ENCODE data around the gene KRT6B. TPM values are rescaled to one million over a fixed set of nuclear protein-coding genes. Genes with fewer than 3 reads are reported as not detected.

The KRT6B gene
- total and polyA plus RNA-seq, 8 donors = not detected

DNA sequence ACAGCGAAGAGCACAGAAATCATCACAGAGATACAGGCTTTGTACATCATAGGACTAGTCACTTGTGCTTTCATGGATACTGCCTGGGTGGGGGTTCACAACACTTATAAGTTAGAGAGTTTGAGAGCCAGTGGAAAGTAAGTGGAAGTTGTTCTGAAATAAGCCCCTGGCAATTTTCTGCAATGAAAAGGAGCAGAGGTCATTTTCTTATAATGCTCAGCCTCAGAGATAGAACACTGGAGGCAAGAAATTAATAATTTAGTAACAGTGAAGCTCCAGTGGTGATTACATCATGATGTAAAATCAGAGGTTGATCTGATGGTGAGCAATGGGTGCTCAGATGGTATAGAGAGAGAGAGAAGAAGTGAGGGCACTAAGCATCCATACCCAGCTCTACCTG, 35.3 kb upstream of the KRT6B start:
- TF ChIP-seq, protein P1, sequence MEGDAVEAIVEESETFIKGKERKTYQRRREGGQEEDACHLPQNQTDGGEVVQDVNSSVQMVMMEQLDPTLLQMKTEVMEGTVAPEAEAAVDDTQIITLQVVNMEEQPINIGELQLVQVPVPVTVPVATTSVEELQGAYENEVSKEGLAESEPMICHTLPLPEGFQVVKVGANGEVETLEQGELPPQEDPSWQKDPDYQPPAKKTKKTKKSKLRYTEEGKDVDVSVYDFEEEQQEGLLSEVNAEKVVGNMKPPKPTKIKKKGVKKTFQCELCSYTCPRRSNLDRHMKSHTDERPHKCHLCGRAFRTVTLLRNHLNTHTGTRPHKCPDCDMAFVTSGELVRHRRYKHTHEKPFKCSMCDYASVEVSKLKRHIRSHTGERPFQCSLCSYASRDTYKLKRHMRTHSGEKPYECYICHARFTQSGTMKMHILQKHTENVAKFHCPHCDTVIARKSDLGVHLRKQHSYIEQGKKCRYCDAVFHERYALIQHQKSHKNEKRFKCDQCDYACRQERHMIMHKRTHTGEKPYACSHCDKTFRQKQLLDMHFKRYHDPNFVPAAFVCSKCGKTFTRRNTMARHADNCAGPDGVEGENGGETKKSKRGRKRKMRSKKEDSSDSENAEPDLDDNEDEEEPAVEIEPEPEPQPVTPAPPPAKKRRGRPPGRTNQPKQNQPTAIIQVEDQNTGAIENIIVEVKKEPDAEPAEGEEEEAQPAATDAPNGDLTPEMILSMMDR (IDR thresholded peaks at IDR 0.05) = no peak
- H3K36me3 ChIP-seq = no peaks in the 10 kb centered on the region
- DNase-seq (no peak), ATAC-seq (no peak)
- intact Hi-C loops (cut with DNase I) = no loop called here
- H3K4me1 ChIP-seq = no peaks in the 10 kb centered on the region
- H3K9me3 ChIP-seq = peaks cover 0 to 7% of the 10 kb centered on the region in 2 donors
- H3K27me3 ChIP-seq = peaks cover 4 to 38% of the 10 kb centered on the region in 2 donors
- no peak overlapping the region for H3K4me3 ChIP-seq
- H3K27ac ChIP-seq = no peak overlapping the region

DNA sequence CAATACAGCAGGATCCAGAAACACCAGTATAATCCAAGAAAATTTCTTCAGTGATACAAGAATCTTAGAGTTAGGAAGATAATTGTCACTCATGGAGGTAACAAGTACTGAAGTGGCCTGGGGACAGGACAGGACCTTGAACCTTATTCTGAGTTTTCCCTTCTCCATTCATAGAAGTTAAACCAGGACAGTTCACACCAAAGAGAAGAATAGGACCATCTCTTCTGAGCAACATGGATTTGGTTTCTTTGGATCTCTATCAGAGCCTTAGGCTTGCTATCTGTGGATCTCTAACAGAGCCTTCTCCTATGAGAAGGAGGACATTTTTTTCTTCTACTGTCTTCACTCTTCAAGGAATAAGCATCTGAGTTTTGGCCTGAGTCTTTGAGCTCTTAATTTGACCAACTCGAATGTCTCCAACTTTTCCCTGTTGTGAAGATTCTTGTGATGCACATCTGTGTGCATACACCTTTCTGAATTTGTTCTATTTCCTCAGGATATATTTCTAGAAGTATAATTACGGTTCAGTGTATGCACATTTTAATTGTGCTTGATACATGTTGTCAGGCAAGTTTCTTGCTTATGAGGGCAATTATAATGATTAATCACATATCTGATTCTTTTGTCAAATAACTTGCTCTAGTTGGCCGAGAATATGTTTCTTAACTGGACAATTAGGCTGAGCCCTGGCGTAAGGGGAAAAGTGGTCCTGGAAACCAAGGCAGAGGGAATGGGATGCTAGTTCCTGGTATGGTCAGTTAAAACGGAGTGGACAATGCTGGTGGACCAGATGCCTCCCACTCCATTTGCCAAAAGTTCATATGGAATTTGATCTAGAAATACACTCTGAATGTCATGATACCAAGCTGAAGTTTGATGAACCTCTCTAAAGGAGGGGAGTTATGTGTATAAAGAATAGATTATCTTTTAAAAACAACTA, 34.5 kb upstream of the KRT6B start:
- TF ChIP-seq, protein P1 (IDR thresholded peaks at IDR 0.05) = no peak
- Histone ChIP-seq H3K36me3 (no peaks in the 10 kb centered on the region), H3K9me3 (peaks cover 0 to 7% of the 10 kb centered on the region in 2 donors), H3K27ac (no peak overlapping the region), H3K27me3 (peaks cover 4 to 33% of the 10 kb centered on the region in 2 donors), H3K4me1 (no peaks in the 10 kb centered on the region), H3K4me3 (no peak overlapping the region)
- DNase-seq = no peak
- intact Hi-C loops (cut with DNase I) = no loop called here
- no peak for ATAC-seq

DNA sequence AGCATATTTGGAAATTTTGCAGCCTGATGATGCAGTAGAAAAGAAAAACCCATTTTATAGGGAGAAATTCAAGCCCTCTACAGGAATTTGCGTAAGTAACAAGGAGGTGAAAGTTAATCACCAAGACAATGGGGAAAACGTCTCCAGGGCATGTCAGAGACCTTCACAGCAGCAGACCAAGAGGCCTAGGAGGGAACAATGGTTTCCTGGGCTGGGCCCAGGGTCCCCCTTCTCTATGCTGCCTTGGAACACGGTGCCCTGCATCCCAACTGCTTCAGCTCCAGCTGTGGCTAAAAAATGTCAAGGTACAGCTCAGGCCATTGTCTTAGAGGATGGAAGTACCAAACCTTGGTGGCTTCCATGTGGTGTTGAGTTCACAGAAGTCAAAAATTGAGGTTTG, 28.1 kb upstream of the KRT6B start:
- H3K4me3 ChIP-seq = no peak overlapping the region
- H3K4me1 ChIP-seq = no peaks in the 10 kb centered on the region
- no peaks in the 10 kb centered on the region for H3K36me3 ChIP-seq
- intact Hi-C loops (cut with DNase I) = no loop called here
- H3K9me3 ChIP-seq = peaks cover 0 to 6% of the 10 kb centered on the region in 2 donors
- DNase-seq (no peak), ATAC-seq (no peak)
- TF ChIP-seq, protein P1 (IDR thresholded peaks at IDR 0.05) = no peak
- H3K27me3 ChIP-seq = peaks cover 0 to 23% of the 10 kb centered on the region in 2 donors
- H3K27ac ChIP-seq = no peak overlapping the region

DNA sequence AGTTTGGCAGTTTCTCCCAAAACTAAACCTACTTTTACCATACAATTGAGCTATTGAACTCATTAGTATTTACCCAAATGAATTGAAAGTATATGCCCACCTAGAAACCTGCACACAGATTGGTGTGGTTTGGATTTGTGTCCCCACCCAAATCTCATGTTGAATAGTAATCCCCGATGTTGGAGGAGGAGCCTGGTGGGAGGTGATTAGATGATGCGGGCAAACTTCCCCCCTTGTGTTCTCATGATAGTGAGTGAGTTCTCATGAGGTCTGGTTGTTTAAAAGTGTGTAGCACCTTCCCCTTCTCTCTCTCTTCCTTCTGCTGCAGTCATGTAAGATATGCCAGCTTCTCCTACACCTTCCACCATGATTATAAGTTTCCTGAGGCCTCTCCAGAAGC, 25.7 kb upstream of the KRT6B start:
- Histone ChIP-seq H3K36me3 (no peaks in the 10 kb centered on the region), H3K4me1 (no peaks in the 10 kb centered on the region), H3K27me3 (peaks cover 0 to 8% of the 10 kb centered on the region in 2 donors), H3K9me3 (no peaks in the 10 kb centered on the region), H3K4me3 (no peak overlapping the region), H3K27ac (no peak overlapping the region)
- ATAC-seq = no peak
- DNase-seq = no peak
- intact Hi-C loops (cut with DNase I) = no loop called here
- TF ChIP-seq, protein P1 (IDR thresholded peaks at IDR 0.05) = no peak

DNA sequence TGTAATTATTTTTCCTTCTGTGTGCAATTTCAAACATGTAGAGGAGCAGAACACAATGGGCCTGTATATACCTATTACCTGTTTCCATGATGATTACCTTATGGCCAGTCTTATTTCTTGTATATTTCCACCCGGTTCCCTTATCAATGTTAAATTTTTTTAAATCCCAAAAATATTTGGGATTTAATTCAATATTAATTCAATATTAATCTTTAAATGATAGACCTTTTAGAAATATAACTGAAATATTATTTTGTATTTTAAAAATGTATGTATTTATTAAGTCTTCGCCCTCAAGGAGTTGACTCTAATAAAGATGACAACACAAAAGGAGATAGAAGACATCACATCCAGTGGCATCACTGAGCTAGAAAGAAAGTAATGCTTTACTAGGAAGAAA, 22.3 kb upstream of the KRT6B start:
- TF ChIP-seq, protein P1 (IDR thresholded peaks at IDR 0.05) = no peak
- no peak overlapping the region for H3K4me3 ChIP-seq
- DNase-seq = no peak
- no peaks in the 10 kb centered on the region for H3K9me3 ChIP-seq
- no peaks in the 10 kb centered on the region for H3K4me1 ChIP-seq
- no peaks in the 10 kb centered on the region for H3K36me3 ChIP-seq
- peaks cover 0 to 12% of the 10 kb centered on the region in 2 donors for H3K27me3 ChIP-seq
- ATAC-seq = no peak
- H3K27ac ChIP-seq = no peak overlapping the region
- intact Hi-C loops (cut with DNase I) = no loop called here
